HG02759 (cell line): ENCODE measurements around the gene FBXW12.
"Not testable (repeated sequence)": the region's sequence is repeated elsewhere in the genome, so short reads cannot be mapped to it uniquely, and the experiment has no call there.

Experiments used
- ATAC-seq: cut with Tn5 transposase; IDR thresholded peaks from one replicate; pipeline ENCODE4 v1.9.1; 2021; ENCODE audit warnings: mild to moderate bottlenecking, moderate library complexity; ENCODE audit not compliant: unreplicated experiment

The FBXW12 gene

GRCh38 chr3:48371651-48372376 lies at the start of gene FBXW12:
FBXW12 (plus strand) TSS chr3:48372219; CDS start chr3:48372768, 549 bp downstream.
- ATAC-seq, result no peak

GRCh38 chr3:48331706-48332435 lies 40.1 kb upstream of the FBXW12 start:
- not testable (repeated sequence) for ATAC-seq

- not testable (repeated sequence) for ATAC-seq
Observed at GRCh38 chr3:48333346-48334245, 38.4 kb upstream of the FBXW12 start, which contains the start of gene SPINK8. SPINK8 (minus strand) TSS chr3:48333661; CDS start chr3:48328341, 5,320 bp downstream.

GRCh38 chr3:48334605-48335004 lies 37.4 kb upstream of the FBXW12 start:
- no peak for ATAC-seq

GRCh38 chr3:48335286-48335685 lies 36.7 kb upstream of the FBXW12 start:
- not testable (repeated sequence) for ATAC-seq

GRCh38 chr3:48337536-48337935 lies 34.5 kb upstream of the FBXW12 start:
- not testable (repeated sequence) for ATAC-seq

GRCh38 chr3:48338635-48339034 lies 33.4 kb upstream of the FBXW12 start:
- ATAC-seq, result no peak

- no peak for ATAC-seq
Observed at GRCh38 chr3:48343432-48343831, 28.6 kb upstream of the FBXW12 start.

- ATAC-seq, result no peak
Observed at GRCh38 chr3:48344867-48345507, 27.0 kb upstream of the FBXW12 start.

GRCh38 chr3:48345946-48346572 lies 26.0 kb upstream of the FBXW12 start:
- no peak for ATAC-seq

GRCh38 chr3:48347500-48347899 lies 24.5 kb upstream of the FBXW12 start:
- no peak for ATAC-seq

GRCh38 chr3:48352546-48352945 lies 19.5 kb upstream of the FBXW12 start:
- no peak for ATAC-seq

GRCh38 chr3:48353987-48354386 lies 18.0 kb upstream of the FBXW12 start:
- ATAC-seq, result no peak

- no peak for ATAC-seq
Observed at GRCh38 chr3:48356419-48356818, 15.6 kb upstream of the FBXW12 start.

GRCh38 chr3:48361928-48362327 lies 10.1 kb upstream of the FBXW12 start:
- no peak for ATAC-seq

GRCh38 chr3:48364840-48365239 lies 7.2 kb upstream of the FBXW12 start:
- no peak for ATAC-seq

- no peak for ATAC-seq
Observed at GRCh38 chr3:48367201-48367600, 4.8 kb upstream of the FBXW12 start.

GRCh38 chr3:48369693-48370332 lies 2.2 kb upstream of the FBXW12 start:
- ATAC-seq, result no peak

GRCh38 chr3:48370333-48370713 lies 1.7 kb upstream of the FBXW12 start:
- ATAC-seq, result no peak

- ATAC-seq, result no peak
Observed at GRCh38 chr3:48372377-48372770, 355 bp downstream of the FBXW12 start.
